NCI-H748 (cell line): Measurements from ENCODE around the gene ZNF98.
A peak's percentile ranks its signal among the peaks of the same experiment; 100 is the strongest.

Experiments used
- DNase-seq: peaks from one replicate; lab custom pipeline; 2025; ENCODE audit not compliant: unreplicated experiment; lab: John Stamatoyannopoulos, UW

The ZNF98 gene

GRCh38 chr19:22422211-22422610 lies at the start of gene ZNF98:
Gene ZNF98 (minus strand): TSS chr19:22422346. CDS start chr19:22422224, 122 bp downstream.
- DNase-seq = peak; percentile 20

DNA sequence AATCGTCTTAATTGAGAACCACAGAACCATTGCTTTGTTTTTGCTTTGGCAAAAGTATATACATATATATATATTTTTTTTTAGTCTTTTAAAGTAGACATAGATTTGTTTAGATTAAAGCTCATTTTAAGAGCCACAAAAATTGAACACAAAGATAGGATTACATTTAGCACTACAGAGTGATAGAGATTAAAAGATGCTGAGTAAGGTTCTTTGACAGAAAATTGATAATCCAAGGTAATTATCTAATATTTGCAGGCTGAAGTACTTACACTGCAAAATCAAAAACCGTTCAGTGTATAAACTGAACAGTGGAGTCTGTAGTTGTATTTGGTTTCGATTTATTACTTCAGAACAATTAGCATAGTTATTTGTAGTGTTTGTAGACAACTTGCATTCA lies 24.5 kb upstream of the ZNF98 start:
- DNase-seq = no peak

DNA sequence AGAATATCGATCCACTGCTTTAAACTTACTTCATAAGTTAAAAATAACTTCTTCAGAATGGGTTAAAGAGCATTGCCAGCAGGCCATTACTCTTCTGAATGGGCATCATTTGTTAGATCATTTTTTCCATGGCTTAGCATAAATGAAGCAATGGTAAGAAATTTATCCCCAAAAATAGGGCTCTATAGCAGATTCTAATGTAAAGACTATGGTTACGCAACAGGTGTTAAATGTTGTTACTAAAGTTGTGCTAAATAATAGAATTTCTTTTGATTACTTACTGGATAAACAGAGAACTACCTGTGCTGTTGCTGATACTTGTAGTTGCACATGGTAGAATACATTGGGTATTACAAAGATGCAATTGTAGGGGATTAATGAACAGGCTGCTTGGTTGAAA lies 15.9 kb upstream of the ZNF98 start:
- no peak for DNase-seq

GRCh38 chr19:22427960-22428913 lies 6.1 kb upstream of the ZNF98 start:
- no peak for DNase-seq

DNA sequence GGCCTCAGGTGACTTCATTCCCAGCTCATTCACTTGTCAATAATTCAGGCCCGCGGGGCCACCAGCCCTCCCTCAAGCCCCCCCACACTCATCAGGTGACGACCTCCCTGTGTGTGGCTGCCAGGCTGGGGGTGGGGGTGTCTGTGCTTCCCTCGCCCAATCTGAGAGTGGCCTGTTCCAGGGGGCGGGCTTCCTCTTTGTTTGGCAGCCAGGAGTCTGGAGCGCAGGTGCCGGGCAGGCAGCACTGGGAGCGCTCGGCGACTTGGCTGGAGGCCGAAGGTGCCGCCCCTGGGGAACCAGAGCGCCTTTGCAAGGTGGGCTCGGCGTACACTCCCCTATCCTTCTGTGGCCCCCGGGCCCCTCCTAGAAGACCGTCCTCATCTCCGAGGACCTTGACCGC lies 5.4 kb upstream of the ZNF98 start:
- no peak for DNase-seq

GRCh38 chr19:22426901-22427300 lies 4.8 kb upstream of the ZNF98 start:
- DNase-seq = no peak

GRCh38 chr19:22421797-22422196 lies 349 bp downstream of the ZNF98 start:
- no peak for DNase-seq

DNA sequence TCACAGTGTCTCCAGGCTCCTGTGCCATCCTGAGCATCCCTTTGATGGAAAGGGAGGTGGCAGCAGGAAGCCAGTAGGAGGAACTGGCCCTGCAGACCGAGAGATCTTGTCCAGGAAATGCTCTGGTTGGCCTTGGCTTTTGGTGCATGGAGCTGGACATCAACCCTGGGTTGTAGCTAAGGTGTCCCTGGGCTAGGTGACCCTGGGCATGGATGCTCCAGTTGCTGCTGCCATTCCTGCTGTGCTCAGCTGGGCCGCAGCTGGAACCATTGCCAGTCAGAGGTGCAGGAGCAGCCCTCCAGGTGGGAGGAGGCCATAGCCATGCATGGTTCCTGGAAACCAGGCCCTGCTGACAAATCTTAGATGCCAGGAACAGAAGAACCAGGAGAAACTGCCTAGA lies 67.5 kb downstream of the ZNF98 start:
- DNase-seq = no peak
